ENCODE measurements around the gene TBCB.
"Not testable (repeated sequence)": the region's sequence is repeated elsewhere in the genome, so short reads cannot be mapped to it uniquely, and the experiment has no call there.

TBCB gene

DNA sequence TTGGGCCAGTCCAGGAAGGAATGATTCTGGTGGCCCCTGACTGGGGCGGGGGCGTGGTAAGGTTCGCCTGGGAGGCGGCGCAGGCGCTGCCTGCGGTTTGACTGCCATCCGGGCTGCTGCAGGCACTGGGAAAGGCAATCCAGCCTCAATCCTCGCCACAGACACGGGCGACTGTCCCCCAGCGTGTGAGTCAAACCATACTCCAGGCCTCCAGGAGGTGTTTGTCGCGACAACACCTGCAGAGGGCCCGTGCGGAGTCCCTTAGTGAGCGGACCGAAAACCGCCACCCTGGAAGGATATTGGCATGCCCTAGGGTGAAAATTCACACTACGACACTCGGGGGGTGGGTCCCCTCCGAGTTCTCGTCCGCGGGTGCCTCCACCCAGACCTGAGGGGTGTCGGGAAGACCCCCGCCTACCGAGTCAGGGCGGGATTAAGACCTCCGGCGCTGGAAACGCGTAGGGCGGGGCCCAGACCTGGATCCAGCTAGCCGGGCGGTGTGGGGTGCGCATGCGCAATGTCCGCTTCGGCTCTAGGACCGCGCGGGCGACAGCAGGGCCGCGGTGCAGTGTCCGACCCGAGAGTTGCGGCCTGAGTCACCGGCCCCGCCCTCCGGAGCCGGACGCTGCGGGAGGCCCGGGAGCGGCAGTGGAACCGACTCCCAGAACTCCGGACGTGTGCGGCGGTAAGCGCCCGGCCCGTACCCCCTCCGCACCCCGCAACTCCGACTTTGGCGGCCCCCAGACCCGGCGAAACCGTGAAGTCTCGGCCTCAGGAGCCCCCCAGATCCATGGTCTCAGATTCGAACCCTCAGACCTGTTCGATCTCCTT lies 24.4 kb downstream of the TBCB start, which contains the start of gene CAPNS1:
Gene CAPNS1 (plus strand): TSS at position 594 of the 831 bp plus-strand sequence. CDS start 946 bp downstream, outside the sequence.
- peak; percentile 93 to 96 for DNase-seq

- peak; percentile 72 to 75 for DNase-seq
Observed at GRCh38 chr19:36140304-36141038, 25.2 kb downstream of the TBCB start.

- peak; percentile 98 to 100 for DNase-seq
Observed at GRCh38 chr19:36141039-36141927, 26.0 kb downstream of the TBCB start.

DNA sequence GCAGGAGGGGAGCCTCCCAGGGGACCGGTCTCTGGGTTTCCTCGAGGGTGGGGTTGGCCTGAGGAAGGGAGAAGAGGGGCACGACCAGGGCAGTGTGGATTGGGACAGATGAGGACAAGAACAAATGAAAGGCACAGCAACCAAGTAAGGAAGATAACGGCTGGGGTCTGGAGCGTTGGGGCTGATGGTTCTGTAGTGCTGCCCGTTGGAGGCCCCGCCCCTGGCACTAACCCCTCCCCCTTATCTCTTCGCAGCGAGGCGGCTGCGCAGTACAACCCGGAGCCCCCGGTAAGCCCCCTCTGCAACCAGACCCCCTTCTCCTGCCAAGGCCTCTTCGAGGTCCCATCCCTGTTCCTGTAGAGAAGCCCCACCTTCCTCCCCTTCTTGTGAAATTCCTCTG lies 26.8 kb downstream of the TBCB start:
- no peak for DNase-seq

- DNase-seq, result no peak
Observed at GRCh38 chr19:36142496-36142895, 27.2 kb downstream of the TBCB start.

- no peak for DNase-seq
Observed at GRCh38 chr19:36144624-36145023, 29.4 kb downstream of the TBCB start.

GRCh38 chr19:36149673-36150406 lies 34.6 kb downstream of the TBCB start:
- DNase-seq, result no peak

DNA sequence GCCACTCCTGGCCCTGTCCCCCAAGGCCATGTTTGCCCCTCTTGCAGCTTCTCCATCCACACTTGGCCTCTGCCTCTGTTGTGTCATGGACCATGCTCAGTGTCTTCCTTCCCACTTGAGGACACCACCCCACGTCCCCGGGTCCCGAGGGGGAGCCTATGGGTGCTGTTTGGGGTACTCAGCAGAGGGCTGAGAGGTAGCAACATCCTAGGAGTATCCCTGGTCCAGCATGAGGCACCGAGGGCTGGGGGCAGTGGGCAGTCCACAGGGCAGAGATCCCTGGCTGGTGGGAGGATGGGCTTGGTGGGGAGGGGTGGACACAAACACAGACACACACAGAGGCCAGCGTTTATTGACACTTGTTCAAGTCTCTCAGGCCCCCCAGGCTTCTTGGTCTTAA lies 35.3 kb downstream of the TBCB start:
- DNase-seq, result no peak

- no peak for DNase-seq
Observed at GRCh38 chr19:36151144-36152018, 36.1 kb downstream of the TBCB start.

DNA sequence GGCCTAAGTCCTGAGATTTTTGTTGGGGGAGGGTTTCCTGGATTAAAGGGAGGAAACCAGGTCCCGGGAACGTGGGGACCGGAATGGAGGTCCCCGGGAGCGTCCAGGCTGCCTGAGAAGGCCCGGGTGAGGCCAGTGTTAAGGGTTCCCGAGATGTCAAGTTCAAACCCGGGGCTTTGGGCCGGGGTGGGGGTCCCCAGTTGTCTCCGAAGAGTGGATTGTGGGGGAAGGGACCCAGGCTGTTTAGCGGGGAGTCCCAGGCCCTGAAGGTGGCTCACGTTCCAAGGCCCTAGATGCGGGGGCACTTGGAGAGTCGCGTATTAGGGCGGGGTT lies 36.7 kb downstream of the TBCB start:
- no peak for DNase-seq

DNA sequence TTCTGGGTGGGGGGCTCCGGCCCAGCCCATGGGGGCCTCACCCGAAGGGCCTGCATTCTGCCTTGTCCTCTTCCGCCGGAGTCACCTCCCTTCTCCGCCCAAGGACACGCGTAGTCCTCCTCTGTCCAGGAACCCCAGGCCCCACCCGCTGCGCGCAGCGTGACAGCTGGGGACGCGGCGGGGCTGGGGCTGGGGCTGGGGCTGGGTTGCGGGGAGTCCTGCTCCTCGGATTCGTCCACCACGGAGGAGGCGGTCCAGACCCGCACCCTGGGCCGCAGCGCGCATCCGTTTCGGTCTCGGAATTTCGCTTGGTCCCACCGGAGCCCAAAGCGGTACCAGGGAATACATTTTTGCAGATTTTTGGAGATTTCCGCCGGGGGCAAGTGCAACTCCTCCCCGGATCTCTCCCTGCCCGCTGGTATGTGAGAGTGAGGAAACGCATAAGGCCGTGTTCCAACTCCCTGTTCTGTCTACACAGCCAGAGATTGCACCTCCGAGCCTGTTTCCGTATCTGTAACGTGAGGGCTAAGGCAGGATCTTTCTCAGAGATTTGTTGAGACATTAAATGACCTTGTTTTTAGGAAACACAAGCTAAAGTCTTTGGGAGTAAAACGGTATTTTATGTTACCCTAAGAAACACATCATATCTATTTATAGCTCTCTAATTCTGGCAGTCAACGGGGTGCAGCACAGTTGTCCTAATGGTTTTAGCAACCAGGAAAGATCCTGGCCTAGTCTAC lies 37.3 kb downstream of the TBCB start, which contains the start of gene COX7A1:
Gene COX7A1 (minus strand): TSS at position 96 of the 740 bp plus-strand sequence. CDS start 40 bp downstream, at position 56.
- no peak for DNase-seq

GRCh38 chr19:36153126-36153525 lies 37.9 kb downstream of the TBCB start:
- DNase-seq, result no peak

DNA sequence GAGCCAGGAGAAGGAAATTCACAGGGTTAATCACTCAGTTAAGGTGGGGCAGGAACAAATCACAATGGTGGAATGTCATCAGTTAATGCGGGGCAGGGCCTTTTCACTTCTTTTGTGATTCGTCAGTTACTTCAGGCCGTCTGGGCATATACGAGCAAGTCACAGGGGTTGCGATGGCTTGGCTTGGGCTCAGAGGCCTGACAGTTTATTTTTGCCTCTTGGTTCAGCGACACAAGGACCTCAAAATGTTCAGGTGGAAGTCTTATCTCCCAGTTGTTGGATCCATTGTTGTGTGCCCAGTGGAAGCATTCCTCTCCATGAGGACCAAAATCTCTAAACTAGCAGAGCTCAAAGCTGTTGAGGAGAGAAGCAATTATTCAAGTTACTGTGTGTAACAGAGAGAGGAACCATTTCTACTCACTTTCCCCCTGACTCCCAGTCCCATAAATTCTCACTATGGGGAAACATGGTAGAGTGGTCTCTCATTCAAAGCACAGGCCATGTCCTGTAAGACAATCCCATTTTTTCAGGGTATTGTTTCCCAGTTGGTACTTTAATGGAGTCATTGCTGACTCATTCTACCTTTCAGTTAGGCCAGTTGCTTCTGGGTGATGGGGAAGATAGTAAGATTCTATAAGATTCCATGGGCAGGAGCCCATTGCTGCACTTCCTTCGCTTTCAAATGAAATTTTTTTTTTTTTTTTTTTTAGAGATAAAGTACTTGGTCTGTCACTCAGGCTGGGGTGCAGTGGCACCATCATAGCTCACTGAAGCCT lies 45.7 kb downstream of the TBCB start:
- no peak for DNase-seq

DNA sequence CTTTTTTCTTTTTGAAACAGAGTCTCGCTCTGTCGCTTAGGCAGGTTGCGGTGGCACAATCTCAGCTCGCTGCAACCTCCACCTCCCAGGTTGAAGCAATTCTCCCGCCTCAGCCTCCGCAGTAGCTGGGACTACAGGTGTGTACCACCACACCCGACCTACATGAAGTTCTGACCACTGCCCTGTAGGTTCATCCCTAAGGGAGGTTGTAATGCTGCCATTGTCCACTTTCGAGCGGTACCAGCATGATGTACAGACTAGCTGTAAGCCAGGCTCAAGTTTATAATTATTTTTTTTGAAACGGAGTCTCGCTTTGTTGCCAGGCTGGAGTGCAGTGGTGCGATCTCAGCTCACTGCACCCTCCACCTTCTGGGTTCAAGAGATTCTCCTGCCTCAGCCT lies 48.5 kb downstream of the TBCB start:
- DNase-seq, result no peak

- DNase-seq, result no peak
Observed at GRCh38 chr19:36169084-36169760, 54.0 kb downstream of the TBCB start.

DNA sequence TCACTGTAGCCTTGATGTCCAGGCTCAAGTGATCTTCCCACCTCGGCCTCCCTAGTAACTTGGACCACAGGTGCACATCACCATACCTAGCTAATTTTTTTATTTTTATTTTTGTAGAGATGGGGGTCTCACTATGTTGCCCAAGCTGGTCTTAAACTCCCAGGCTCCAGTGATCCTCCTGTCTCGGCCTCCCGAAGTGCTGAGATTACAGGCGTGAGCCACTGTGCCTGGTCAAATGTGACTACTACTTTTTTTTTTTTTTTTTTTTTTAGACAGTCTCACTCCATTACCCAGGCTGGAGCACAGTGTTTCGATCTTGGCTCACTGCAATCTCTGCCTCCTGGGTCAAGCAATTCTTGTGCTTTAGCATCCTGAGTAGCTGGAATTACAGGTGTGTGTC lies 57.6 kb downstream of the TBCB start:
- DNase-seq, result no peak

DNA sequence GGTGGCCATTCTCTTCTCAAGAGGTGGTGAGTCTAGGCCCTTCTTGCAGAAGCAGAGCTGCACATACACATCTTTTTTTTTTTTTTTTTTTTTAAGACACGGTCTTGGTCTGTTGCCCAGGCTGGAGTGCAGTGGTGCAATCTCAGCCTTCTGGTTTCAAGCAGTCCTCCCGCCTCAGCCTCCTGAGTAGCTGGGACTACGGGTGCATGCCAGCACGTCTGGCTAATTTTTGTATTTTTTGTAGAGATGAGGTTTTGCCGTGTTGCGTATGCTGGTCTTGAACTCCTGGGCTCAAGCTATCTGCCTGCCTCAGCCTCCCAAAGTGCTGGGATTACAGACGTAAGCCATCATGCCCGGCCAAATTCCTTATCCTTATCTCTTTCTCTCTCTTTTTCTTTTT lies 58.6 kb downstream of the TBCB start:
- DNase-seq, result not testable (repeated sequence)
